ENCODE results near the gene ABCA2.

ABCA2 gene

DNA sequence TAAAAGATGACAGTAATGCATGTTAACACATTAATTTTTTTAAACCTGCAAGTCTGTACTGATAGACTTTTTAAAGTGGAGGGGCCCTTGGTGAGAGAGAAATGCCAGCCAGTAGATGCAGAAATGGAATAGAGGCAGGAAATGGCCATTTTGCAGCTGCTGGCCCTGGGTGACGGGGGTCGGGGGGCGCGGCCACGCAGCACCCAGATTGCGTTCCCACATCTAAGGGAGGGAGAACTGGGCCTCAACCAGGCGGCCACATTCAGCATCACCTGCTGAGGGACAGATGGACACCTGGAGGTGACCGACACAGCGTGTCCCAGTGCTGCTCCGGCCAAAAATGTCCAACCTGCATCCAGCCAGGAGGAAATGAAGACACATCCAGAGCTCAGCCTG, 25.4 kb downstream of the ABCA2 start:
- Histone ChIP-seq H3K27ac (no peak overlapping the region), H3K9me3 (ENCODE audit: severe bottlenecking) (peaks cover 2% of the 10 kb centered on the region), H3K4me3 (ENCODE audit: low read depth, low read length) (no peak overlapping the region), H3K27me3 (ENCODE audit: insufficient read depth, low read depth, severe bottlenecking) (no peaks in the 10 kb centered on the region), H3K36me3 (no peaks in the 10 kb centered on the region)
- no peak for TF ChIP-seq CTCF (IDR thresholded peaks at IDR 0.05; ENCODE audit: low read depth, low read length)
- DNase-seq, result no peak

GRCh38 chr9:137001857-137002645, 26.0 kb downstream of the ABCA2 start:
- no peaks in the 10 kb centered on the region for H3K36me3 ChIP-seq
- DNase-seq, result no peak
- H3K27ac ChIP-seq, result no peak overlapping the region
- H3K27me3 ChIP-seq (ENCODE audit: insufficient read depth, low read depth, severe bottlenecking), result no peaks in the 10 kb centered on the region
- peaks cover 2% of the 10 kb centered on the region for H3K9me3 ChIP-seq (ENCODE audit: severe bottlenecking)
- no peak for TF ChIP-seq CTCF (IDR thresholded peaks at IDR 0.05; ENCODE audit: low read depth, low read length)
- no peak overlapping the region for H3K4me3 ChIP-seq (ENCODE audit: low read depth, low read length)

- Histone ChIP-seq H3K27me3 (ENCODE audit: insufficient read depth, low read depth, severe bottlenecking) (no peaks in the 10 kb centered on the region), H3K4me3 (ENCODE audit: low read depth, low read length) (no peak overlapping the region), H3K36me3 (no peaks in the 10 kb centered on the region; the same call in 1 of the 2 replicates), H3K9me3 (ENCODE audit: severe bottlenecking) (peaks cover 2% of the 10 kb centered on the region), H3K27ac (no peak overlapping the region)
- no peak for TF ChIP-seq CTCF (IDR thresholded peaks at IDR 0.05; ENCODE audit: low read depth, low read length)
- DNase-seq, result no peak
Observed at GRCh38 chr9:137000177-137000930, 27.7 kb downstream of the ABCA2 start.

- Histone ChIP-seq H3K4me3 (ENCODE audit: low read depth, low read length) (no peak overlapping the region), H3K9me3 (ENCODE audit: severe bottlenecking) (no peaks in the 10 kb centered on the region), H3K27ac (no peak overlapping the region), H3K36me3 (peaks cover 20% of the 10 kb centered on the region), H3K27me3 (ENCODE audit: insufficient read depth, low read depth, severe bottlenecking) (no peaks in the 10 kb centered on the region)
- TF ChIP-seq CTCF (IDR thresholded peaks at IDR 0.05; ENCODE audit: low read depth, low read length), result no peak
- no peak for DNase-seq
Observed at GRCh38 chr9:136997830-136998234, 30.2 kb downstream of the ABCA2 start.

DNA sequence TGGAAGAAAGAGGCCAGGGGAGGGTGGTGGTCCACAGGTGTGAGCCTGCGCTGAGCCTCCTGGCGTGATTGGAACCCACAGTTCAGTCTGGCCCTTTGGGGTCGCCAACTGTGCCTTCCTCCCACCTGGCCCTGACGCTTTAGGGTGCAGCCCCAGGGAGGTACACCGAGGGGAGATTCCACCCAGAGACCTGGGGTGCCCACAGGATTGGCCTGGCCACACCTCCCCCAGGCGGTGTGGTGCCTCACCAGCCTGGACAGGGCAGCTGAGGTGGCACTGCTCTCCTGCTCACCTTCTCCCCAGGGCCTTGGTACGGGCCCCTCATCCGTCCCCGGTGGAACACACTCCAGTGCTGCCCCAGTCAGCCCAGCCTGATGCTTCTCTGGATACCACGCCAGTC, 30.7 kb downstream of the ABCA2 start:
- Histone ChIP-seq H3K9me3 (ENCODE audit: severe bottlenecking) (no peaks in the 10 kb centered on the region), H3K36me3 (peaks cover 20% of the 10 kb centered on the region), H3K4me3 (ENCODE audit: low read depth, low read length) (no peak overlapping the region), H3K27ac (no peak overlapping the region), H3K27me3 (ENCODE audit: insufficient read depth, low read depth, severe bottlenecking) (no peaks in the 10 kb centered on the region)
- DNase-seq, result no peak
- no peak for TF ChIP-seq CTCF (IDR thresholded peaks at IDR 0.05; ENCODE audit: low read depth, low read length)
